ENCODE data around the gene GAK.

- TF ChIP-seq POLR2AphosphoS5 (IDR thresholded peaks at IDR 0.05; ENCODE audit: low read depth, low read length) (no peak), TAF1 (IDR thresholded peaks at IDR 0.05; ENCODE audit: borderline replicate concordance, insufficient read depth, low read length) (no peak), SIN3A (IDR thresholded peaks at IDR 0.05; ENCODE audit: borderline replicate concordance, insufficient read depth, low read length) (no peak)
These were observed 35.9 kb downstream of the GAK start for GRCh38 chr4:896216-896615.
